GM15510 (cell line): ENCODE measurements around the gene PHOX2A.

Source experiments
- POLR2A ChIP-seq: IDR thresholded peaks from 3 replicates; pipeline ENCODE4 v1.6.1; 2011; ENCODE audit warnings: borderline replicate concordance; ENCODE audit not compliant: insufficient read length; ENCODE audit errors: extremely low read depth

The PHOX2A gene

DNA sequence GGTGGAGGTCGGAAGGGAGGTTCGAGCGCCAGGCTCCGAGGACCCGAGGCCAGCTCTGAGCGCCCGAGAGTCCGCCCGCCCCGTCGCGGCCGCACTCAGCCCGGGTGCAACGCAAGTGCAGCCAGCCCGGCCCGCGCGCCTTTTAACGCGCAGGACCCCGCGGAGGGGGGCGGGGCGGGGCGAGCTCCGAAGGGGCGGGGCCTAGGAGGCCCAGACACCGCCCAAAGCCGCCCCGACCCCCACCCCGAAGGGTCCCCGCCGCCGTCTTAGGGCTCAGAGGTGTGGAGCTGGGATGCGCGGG, at the start of gene PHOX2A:
Gene PHOX2A (minus strand): TSS at position 117 of the 301 bp plus-strand sequence. CDS start 172 bp downstream, outside the sequence.
- TF ChIP-seq POLR2A = no peak

DNA sequence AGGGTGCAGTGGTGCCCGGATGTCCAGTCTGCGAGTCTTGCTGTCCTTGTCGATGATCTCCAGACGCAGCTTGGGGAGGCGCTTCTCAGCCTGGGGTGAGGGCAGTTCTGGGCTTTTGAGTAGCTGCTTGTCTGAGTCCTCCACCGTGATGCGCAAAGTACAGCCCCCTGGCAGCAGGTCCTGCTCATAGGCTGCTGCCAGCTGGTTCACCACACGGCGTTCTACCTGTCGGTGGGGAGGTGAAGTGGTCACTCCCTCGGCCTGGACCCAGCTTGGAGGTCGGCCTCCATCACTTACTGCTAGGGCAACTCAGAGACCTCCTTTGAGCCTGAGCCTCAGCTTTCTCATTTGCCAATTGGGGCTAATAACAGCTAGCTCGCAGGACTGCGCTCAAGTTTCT, 49.4 kb upstream of the PHOX2A start:
- TF ChIP-seq POLR2A = no peak

DNA sequence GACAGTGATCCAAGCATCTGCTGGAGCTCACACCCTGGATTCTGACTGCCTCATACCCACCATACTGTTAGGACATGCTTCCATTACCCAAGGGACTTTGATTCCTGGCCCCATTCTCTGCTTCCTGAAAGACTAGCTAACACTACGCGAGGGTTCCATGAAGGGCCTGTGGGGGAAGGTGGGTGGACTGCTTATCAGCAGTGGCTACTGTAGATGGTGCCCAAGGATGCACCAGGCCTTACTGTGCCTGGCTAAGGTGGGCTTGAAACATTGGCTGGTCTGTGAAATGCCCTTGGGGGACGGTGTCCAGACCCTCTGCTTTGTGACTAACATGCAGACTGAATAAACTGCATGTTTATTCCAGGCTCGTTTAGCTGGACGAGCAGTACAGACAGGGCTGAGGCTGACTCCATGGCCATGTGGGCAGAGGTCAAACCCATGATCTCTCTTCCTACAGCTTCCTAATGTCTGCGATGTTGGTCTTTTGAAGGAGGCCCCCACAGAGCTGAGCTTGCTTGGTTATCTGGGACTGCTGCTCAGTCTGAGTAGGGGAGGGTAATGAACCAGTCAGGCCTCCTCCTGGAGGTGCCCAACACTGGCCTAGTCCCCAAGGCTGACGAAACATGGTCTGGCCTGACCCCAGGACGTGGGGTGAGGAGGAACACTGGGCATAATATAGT, 48.3 kb upstream of the PHOX2A start:
- no peak for TF ChIP-seq POLR2A

DNA sequence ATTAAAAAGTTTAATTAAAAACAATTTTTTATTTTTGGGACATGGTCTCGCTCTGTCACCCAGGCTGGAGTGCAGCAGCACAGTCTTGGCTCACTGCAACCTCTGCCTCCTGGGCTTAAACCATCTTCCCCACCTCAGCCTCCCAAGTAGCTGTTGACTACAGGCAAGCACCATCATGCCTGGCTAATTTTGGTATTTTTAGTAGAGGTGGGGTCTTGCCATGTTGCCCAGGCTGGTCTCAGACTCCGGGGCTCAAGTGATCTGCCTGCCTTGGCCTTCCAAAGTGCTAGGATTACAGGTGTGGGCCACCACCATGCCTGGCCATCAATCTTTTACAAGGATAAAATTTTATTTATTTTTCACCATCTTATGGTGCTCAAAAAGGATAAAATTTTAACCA, 43.3 kb upstream of the PHOX2A start:
- no peak for TF ChIP-seq POLR2A

DNA sequence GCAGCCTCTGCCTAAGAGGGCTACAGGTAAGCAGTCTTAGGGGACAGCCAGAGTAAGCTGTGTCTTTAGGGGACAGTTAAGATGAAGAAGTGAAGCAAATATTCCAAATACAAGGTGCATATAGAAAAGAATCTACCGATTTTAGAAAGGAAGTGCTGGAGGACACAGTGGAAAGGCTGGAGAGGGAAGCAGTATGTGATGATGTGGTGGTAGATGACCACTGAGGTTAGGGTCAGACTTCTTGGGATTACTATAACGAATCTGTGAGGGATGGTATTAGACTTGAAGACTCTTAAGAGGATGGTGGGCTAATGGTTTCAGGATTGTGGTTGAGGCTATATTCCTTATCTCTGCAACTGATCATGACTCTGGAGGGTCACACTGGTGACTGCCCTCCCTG, 40.0 kb upstream of the PHOX2A start:
- TF ChIP-seq POLR2A = no peak

DNA sequence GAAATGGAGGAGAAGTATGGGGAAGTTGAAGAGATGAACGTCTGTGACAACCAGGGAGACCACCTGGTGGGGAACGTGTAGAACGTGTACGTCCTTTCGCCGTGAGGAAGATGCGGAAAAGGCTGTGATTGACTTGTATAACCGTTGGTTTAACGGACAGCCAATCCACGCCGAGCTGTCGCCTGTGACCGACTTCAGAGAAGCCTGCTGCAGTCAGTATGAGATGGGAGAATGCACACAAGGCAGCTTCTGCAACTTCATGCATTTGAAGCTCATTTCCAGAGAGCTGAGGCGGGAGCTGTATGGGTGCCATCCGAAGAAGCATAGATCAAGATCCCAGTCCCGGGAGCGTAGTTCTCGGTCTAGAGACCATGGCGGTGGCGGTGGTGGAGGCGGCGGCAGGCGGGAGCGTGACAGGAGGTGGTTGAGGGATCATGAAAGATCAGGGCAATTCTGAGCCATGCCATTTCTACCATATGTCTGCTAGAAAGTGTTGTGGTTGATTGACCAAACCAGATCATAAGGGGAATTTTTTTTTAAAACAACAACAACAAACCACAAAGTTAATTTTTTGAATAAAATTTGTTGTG, 36.8 kb upstream of the PHOX2A start:
- TF ChIP-seq POLR2A = no peak

DNA sequence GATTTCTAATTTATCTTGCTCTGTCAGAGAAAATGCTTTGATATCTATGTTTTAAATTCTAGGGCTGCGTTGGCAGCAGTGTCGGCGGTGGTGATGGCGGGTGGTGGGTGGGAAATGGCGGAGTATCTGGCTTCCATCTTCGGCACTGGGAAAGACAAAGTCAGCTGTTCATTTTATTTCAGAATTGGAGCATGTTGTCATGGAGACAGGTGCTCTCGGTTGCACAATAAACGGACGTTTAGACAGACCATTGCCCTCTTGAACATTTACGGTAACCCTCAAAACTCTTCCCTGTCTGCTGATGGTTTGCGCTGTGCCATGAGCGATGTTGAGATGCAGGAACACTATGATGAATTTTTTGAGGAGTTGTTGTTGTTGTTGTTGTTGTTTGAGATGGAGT, 36.1 kb upstream of the PHOX2A start:
- TF ChIP-seq POLR2A = no peak

DNA sequence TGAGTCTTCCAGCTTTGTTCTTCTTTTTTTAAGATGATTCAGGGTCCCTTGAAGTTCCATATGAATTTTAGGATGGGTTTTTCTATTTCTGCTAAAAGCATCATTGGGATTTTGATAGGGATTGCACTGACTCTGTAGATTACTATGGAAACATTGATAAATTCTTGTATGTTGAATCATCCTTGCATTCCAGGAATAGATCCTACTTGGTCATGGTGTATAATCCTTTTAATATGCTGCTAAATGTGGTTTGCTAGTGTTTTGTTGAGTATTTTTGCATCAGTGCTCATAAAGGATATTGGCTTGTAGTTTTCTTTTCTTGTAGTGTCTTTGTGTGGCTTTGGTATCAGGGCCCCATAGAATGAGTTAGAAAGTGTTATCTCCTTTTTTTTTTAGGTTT, 34.9 kb upstream of the PHOX2A start:
- no peak for TF ChIP-seq POLR2A

DNA sequence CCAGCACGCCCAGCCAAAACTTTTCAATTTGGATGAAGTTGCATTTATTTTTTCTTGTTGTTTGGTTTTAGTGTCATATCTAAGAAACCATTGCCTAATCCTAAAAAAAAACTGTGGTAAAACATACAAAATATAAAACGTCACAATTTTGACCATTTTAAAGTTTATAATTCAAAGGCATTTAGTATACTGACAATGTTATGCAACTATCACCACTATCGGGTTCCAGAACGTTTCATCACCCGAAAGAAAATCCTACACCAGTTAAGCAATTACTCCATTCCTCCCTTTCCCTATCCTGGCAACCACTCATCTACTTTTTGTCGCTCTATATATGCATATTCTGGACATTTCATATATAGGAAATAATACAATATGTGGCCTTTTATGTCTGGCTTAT, 30.5 kb upstream of the PHOX2A start:
- TF ChIP-seq POLR2A = no peak

DNA sequence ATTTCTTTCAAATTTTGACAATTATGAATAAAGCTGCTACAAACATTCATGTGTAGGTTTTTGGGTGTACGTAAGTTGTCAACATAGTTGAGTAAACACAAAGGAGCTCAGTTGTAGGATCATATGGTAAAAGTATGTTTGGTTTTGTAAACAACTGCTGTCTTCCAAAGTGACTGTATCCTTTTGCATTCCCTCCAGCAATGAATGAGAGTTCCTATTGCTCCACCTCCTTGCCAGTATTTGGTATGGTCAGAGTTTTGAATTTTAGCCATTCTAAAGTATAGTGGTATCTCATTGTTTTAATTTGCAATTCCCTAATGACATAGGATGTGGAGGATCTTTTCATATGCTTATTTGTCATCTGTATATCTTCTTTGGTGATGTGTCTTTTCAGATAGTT, 28.0 kb upstream of the PHOX2A start:
- no peak for TF ChIP-seq POLR2A

DNA sequence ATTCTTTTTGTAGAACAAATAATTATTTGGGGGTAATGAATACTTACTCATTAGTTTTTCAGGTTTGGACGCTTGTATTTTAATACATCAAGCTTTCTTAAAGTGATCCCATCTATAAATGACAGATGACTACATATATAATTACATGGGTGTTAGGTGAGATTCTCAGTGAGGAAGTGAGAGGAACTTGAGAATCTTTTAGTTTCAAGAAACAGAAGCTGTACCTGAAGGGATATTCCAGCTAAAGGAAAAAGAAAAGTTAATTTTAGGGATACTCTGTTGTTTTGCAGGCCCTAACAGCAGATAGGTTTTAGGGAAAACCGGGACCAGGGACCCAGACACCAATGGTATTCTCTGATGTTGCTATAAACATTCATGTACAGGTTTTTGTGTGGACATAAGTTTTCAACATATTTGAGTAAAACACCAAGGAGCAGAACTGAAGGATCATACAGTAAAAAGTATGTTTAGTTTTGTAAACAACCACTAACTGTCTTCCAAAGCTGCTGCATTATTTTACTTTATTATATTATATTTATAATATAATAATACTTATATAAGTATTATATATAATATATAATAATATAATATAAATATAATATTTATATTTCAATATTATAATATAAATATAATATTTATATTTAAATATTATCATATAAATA, 24.1 kb upstream of the PHOX2A start:
- no peak for TF ChIP-seq POLR2A

DNA sequence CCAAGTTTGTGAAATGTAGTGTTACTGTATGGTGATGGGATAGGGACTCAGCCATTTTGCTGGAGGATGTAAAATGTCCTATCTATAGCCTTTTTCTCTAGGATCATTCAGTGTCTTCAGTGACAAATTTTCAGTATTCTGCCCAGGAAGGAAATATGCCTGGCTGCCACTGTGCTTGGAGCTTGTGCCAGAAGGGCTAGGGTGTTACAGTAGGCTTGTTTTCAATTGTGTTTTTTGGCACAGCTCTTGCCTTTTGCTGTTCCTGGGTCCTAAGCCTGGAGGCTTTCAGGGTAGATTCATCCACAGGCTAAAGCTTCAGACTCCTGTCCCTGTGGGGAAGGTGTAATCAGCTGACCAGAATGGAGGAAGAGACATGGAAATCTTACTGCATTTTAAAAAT, 22.0 kb upstream of the PHOX2A start:
- no peak for TF ChIP-seq POLR2A

DNA sequence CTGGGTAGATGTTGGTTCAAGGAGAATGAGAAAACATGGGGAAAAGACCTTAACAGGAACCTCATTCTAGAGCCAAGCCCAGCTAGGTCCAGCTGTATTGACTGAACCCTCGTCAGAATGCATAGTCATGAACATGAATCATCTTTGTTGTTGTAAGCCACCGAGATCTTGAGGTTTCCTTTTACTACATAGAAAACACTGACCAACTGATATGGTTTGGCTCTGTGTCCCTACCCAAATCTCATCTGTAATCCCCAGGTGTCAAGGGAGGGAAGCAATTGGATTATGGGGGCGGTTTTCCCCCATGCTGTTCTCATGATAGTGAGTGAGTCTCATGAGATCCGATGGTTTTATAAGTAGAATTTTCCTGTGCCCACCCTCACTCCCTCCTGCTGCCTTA, 19.4 kb upstream of the PHOX2A start:
- TF ChIP-seq POLR2A = no peak

DNA sequence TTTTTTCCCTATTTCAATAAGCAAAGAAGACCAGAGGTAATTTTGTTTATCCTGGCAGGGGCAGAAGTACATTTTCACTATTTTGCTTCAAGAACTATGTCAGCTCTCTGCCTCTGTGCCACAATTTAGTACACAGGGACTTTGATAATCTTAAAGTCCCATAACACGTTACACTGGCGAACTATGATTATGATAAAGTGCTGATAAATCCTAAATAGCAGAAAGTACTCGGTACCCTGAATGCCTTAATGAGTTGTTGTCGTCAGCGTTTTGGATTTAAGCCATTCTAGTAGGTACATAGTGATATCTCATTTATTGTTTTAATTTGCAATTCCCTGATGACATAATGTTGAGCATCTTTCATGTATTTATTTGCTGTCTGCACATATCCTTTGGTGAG, 16.6 kb upstream of the PHOX2A start:
- no peak for TF ChIP-seq POLR2A

DNA sequence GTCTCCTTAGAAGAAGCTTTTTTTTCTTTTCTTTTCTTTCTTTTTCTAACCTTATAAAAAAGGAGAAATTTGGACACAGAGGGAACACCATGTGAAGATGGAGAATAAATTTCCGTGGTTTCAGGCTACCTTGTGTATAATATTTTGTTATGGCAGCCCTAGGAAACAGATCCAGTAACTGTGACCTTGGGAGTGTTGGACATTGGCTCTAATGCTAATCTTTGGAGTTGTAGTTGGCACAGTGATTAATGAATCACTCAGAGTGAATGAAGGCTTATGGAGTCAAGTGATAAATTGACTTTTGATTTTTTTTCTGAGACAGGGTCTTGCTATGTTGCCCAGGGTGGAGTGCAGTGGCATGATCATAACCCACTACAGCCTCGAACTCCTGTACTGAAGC, 15.5 kb upstream of the PHOX2A start:
- no peak for TF ChIP-seq POLR2A

DNA sequence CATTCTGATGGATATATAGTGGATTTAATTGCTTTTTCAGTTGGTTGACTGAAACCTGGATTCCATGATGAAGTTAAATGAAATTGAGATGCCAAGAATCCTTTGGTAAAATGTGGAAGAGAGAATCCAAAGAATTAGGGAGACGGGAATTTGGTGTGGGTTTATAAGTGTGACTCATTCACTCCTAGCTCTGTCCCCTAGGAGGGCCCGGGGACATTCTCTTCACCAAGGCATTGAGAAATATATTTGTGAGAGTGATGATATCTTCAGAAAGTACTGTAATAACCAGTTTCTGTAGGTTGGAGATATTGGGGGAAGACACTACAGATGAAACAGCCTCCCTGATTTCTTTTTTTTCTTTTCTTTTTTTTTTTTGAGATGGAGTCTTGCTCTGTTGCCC, 13.6 kb upstream of the PHOX2A start:
- TF ChIP-seq POLR2A = no peak
